A549 (cell line): Measurements from ENCODE around the gene DDX4. TPM values are rescaled to one million over a fixed set of nuclear protein-coding genes. Genes with fewer than 3 reads are reported as not detected.
A peak's percentile ranks its signal among the peaks of the same experiment; 100 is the strongest.
"Not testable (repeated sequence)": the region's sequence is repeated elsewhere in the genome, so short reads cannot be mapped to it uniquely, and the experiment has no call there.

Source experiments
- ATAC-seq, 2 experiments: fragments of 200-7000 bp in 1 of 2; fragments of >200 bp in 1 of 2; cut with Nextera tagmentation in 1 of 2; cut with Tn5 transposase in 1 of 2; 3 replicates each; pipeline versions ENCODE4 v1.8.0 to v1.9.1; 2018 to 2020; ENCODE audit warnings: mild to moderate bottlenecking in 1 of 2, moderate library complexity in 1 of 2
- CTCF ChIA-PET: fragments of 300-600 bp; sonication (Branson Sonifier 250); formaldehyde crosslinking; extraction: SDS; loops from one replicate; lab custom pipeline; 2021; ENCODE audit warnings: antibody characterized with exemption, inconsistent platforms; lab: Yijun Ruan, JAX
- POLR2A ChIA-PET: fragments of 350-600 bp; formaldehyde crosslinking; extraction: SDS; loops from one replicate; lab custom pipeline; 2021; ENCODE audit warnings: antibody characterized with exemption, inconsistent platforms; lab: Yijun Ruan, JAX
- DNase-seq, 2 experiments: peaks; one replicate each; pipeline versions ENCODE4 v3.0.0 to v3.0.0-alpha.2; 2011 to 2016; ENCODE audit warnings: low read depth in 1 of 2, low spot score in 1 of 2
- FAIRE-seq: peaks from 2 replicates; lab custom pipeline; 2011; peaks lifted over from hg19 to GRCh38; lab: Jason Lieb, UNC
- H3K27ac ChIP-seq, 2 experiments: fragments of >200 bp; sonication (Bioruptor Twin); formaldehyde crosslinking; 3 replicates each; pipeline ENCODE4 v1.5.1; 2016 to 2017
- H3K4me1 ChIP-seq: fragments of >200 bp; sonication (Bioruptor Twin); formaldehyde crosslinking; 3 replicates; pipeline ENCODE4 v1.6.1; 2016
- H3K4me2 ChIP-seq: fragments of >200 bp; sonication (Bioruptor Twin); formaldehyde crosslinking; 3 replicates; pipeline ENCODE4 v1.6.1; 2016
- H3K4me3 ChIP-seq: fragments of >200 bp; sonication (Bioruptor Twin); formaldehyde crosslinking; 3 replicates; pipeline ENCODE4 v1.5.1; 2016
- H3K9me3 ChIP-seq: fragments of >200 bp; sonication (Bioruptor Twin); formaldehyde crosslinking; 3 replicates; pipeline ENCODE4 v1.6.1; 2016
- EHMT2 ChIP-seq: fragments of 200-600 bp; sonication (generic); IDR thresholded peaks from 2 replicates; pipeline ENCODE4 v1.6.1; 2016; ENCODE audit warnings: antibody characterized with exemption, low read depth, mild to moderate bottlenecking, moderate library complexity
- FOSL2 ChIP-seq, 2 experiments: fragments of 450-650 bp in 1 of 2; fragments of >200 bp in 1 of 2; sonication (Bioruptor Twin) in 1 of 2; formaldehyde crosslinking; IDR thresholded peaks; 2 replicates each; pipeline versions ENCODE4 v1.5.0 to v1.6.1; 2016 to 2020; ENCODE audit warnings: mild to moderate bottlenecking in 1 of 2, moderate library complexity in 1 of 2
- HOXA7 ChIP-seq: fragments of 250-450 bp; sonication (Bioruptor Pico); IDR thresholded peaks from 2 replicates; pipeline ENCODE4 v1.5.0; 2020; ENCODE audit warnings: mild to moderate bottlenecking, moderate library complexity
- HOXB13 ChIP-seq: fragments of 250-450 bp; sonication (Bioruptor Pico); IDR thresholded peaks from 2 replicates; pipeline ENCODE4 v1.5.0; 2020; ENCODE audit warnings: low read depth, mild to moderate bottlenecking, moderate library complexity
- KDM5A ChIP-seq: fragments of 200-600 bp; sonication (generic); IDR thresholded peaks from 2 replicates; pipeline ENCODE4 v1.6.1; 2016; ENCODE audit warnings: antibody characterized with exemption, mild to moderate bottlenecking
- MAFK ChIP-seq: fragments of 450-650 bp; IDR thresholded peaks from 2 replicates; pipeline ENCODE4 v1.6.1; 2014; ENCODE audit not compliant: partially characterized antibody
- SMC3 ChIP-seq: fragments of >200 bp; sonication (Bioruptor Twin); formaldehyde crosslinking; IDR thresholded peaks from 3 replicates; pipeline ENCODE4 v1.6.1; 2018; ENCODE audit warnings: inconsistent platforms
- TFCP2L1 ChIP-seq: fragments of 250-450 bp; sonication (Bioruptor Pico); IDR thresholded peaks from 2 replicates; pipeline ENCODE4 v1.5.0; 2021; ENCODE audit warnings: mild to moderate bottlenecking
- ZSCAN20 ChIP-seq: fragments of 250-450 bp; sonication (Bioruptor Pico); IDR thresholded peaks from 2 replicates; pipeline ENCODE4 v1.8.0; 2022; ENCODE audit warnings: mild to moderate bottlenecking, moderate library complexity
- WGBS: methylation state at CpG from one replicate; pipeline ENCODE4 v1.1.6; 2017; ENCODE audit errors: missing lambda C conversion rate; 5-methylcytosine and 5-hydroxymethylcytosine counted together
- polyA plus RNA-seq, 4 experiments: library from polyadenylated mRNA; depleted of rRNA in 3 of 4; stranded (reverse); fragments of >200 nt; fragmentation: RNase III in 1 of 4; extraction: RNeasy Plus Mini Kit Qiagen cat#74134 plus additional on column Dnase treatment in 1 of 4; gene quantifications; 2 replicates in 3 of 4; 3 replicates in 1 of 4; pipeline ENCODE4 v1.2.3, GENCODE V29; 2011 to 2017
- TF ChIP-seq, protein P1 (sequence below): fragments of 250-450 bp; sonication (Bioruptor Pico); IDR thresholded peaks from 2 replicates; pipeline ENCODE4 v1.5.0; 2020; ENCODE audit warnings: low read depth, mild to moderate bottlenecking, moderate library complexity
- TF ChIP-seq, protein P2 (sequence below): fragments of 450-650 bp; IDR thresholded peaks from 2 replicates; pipeline ENCODE4 v1.6.1; 2014; ENCODE audit warnings: antibody characterized with exemption

The DDX4 gene
- polyA plus RNA-seq, 2 of the 4 experiments (the other 2 are of a cell fraction): 0.09 TPM; not detected in 1

DNA sequence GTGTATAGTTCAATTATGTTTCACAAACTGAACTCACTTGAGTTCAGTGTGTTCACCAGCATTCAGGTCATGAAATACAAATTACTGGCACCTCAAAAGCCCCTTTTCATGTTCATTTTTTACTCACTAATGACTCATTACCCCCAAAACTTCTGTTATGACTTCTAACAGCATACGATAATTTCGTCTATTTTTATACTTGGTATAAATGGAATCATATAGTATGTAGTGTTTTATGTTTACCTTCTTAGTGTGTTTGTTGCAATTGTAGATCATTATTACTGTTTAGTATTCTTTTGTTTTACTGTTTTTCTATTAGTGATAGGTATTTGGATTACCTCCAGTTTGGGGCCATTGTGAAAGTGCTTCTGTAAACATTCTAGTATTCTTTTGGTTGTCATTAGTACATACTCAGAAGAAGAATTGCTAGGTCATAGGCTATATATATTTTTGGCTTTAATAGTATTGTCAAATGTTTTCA is 33.4 kb downstream of the DDX4 start:
- CTCF ChIA-PET: no interaction called here
- POLR2A ChIA-PET: no interaction called here
- no peak for FAIRE-seq
- Histone ChIP-seq H3K4me1 (peaks cover 10% of the 10 kb centered on the region), H3K27ac (no peak overlapping the region), H3K4me2 (no peak overlapping the region), H3K4me3 (no peak overlapping the region), H3K9me3 (no peaks in the 10 kb centered on the region)
- WGBS: 69% methylated on average over 2 of the region's 2 CpGs
- no peak for ATAC-seq
- DNase-seq: no peak
- TF ChIP-seq KDM5A (no peak), EHMT2 (no peak), ZSCAN20 (no peak), TFCP2L1 (CRISPR knock-in tag) (no peak)
- TF ChIP-seq, protein P1, sequence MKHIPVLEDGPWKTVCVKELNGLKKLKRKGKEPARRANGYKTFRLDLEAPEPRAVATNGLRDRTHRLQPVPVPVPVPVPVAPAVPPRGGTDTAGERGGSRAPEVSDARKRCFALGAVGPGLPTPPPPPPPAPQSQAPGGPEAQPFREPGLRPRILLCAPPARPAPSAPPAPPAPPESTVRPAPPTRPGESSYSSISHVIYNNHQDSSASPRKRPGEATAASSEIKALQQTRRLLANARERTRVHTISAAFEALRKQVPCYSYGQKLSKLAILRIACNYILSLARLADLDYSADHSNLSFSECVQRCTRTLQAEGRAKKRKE (CRISPR knock-in tag): no peak

DNA sequence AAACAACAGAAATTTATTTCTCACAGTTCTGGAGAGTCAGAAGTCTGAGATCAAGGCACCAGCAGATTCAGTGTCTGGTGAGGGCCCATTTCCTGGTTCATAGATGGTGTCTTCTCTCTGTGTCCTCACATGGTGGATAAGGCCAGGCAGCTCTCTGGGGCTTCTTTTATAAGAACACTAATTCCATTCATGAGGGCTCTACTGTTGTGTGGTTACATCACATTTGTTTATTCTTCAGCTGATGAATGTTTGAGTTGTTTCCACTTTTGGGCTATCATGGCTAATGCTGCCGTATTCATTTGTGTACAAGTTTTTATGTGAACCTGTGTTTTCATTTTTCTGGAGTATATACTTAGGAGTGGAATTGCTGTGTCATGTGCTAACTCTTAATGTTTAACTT is 35.2 kb downstream of the DDX4 start:
- no peaks in the 10 kb centered on the region for H3K9me3 ChIP-seq
- peak overlapping the region; percentile 41 for H3K4me2 ChIP-seq
- ChIA-PET POLR2A (no interaction called here), CTCF (interaction anchor here (1.0 kb wide), 1 partner anchor 1932 kb away, joined by 3 read pairs; no protein-coding TSS in a partner anchor)
- H3K4me3 ChIP-seq: no peak overlapping the region
- FAIRE-seq (no peak), ATAC-seq (peak in 1 of 2 experiments; percentile 44; a peak in 1 of 6 replicates)
- 0% methylated on average over 1 of the region's 1 CpG for WGBS
- TF ChIP-seq KDM5A (no peak), MAFK (peak; percentile 8), HOXB13 (CRISPR knock-in tag) (no peak)
- TF ChIP-seq, protein P1 (CRISPR knock-in tag): no peak
- TF ChIP-seq, all 56 proteins: peak for 1
- DNase-seq: peak in 1 of 2 experiments; percentile 50
- peak overlapping the region; percentile 31 to 42; a peak in 4 of 6 replicates for H3K27ac ChIP-seq
- peaks cover 10% of the 10 kb centered on the region for H3K4me1 ChIP-seq

DNA sequence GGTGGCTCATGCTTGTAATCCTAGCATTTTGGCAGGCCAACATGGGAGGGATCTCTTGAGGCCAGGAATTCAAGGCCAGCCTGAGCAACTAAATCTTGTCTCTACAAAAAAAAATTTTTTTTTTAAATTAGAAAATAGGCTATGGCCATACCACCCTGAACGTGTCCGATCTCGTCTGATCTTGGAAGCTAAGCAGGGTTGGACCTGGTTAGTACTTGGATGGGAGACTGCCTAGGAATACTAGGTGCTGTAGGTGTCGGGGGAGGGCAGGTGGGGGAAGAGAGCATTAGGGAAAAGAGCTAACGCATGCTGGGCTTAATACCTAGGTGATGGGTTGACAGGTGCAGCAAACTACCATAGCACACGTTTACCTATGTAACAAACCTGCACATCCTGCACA is 39.5 kb downstream of the DDX4 start:
- Histone ChIP-seq H3K4me2 (no peak overlapping the region), H3K9me3 (no peaks in the 10 kb centered on the region), H3K4me1 (peaks cover 10% of the 10 kb centered on the region), H3K4me3 (no peak overlapping the region), H3K27ac (no peak overlapping the region)
- FAIRE-seq: no peak
- POLR2A ChIA-PET: no interaction called here
- TF ChIP-seq, protein P2, sequence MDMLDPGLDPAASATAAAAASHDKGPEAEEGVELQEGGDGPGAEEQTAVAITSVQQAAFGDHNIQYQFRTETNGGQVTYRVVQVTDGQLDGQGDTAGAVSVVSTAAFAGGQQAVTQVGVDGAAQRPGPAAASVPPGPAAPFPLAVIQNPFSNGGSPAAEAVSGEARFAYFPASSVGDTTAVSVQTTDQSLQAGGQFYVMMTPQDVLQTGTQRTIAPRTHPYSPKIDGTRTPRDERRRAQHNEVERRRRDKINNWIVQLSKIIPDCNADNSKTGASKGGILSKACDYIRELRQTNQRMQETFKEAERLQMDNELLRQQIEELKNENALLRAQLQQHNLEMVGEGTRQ: no peak
- TF ChIP-seq HOXA7: no peak
- no peak for TF ChIP-seq SMC3
- ATAC-seq: no peak
- WGBS: 92% methylated on average over 6 of the region's 6 CpGs
- CTCF ChIA-PET: no interaction called here
- no peak for DNase-seq

DNA sequence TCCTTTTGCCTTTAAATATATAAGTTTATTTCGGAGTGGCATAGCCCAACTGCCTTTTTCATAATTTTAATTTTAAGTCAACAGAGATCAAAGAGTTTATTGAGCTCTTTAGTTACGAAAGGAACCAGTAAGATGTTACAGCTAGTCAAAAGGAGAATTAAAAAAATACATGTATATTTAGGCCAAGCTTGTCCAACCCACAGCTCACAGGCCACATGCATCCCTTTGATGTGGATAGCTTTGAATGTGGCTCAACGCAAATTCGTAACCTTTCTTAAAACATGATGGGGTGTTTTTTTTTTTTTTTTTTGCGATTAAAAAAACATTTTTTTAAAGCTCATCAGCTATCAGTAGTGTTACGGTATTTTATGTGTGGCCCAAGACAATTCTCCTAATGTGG is 63.1 kb downstream of the DDX4 start:
- POLR2A ChIA-PET: no interaction called here

DNA sequence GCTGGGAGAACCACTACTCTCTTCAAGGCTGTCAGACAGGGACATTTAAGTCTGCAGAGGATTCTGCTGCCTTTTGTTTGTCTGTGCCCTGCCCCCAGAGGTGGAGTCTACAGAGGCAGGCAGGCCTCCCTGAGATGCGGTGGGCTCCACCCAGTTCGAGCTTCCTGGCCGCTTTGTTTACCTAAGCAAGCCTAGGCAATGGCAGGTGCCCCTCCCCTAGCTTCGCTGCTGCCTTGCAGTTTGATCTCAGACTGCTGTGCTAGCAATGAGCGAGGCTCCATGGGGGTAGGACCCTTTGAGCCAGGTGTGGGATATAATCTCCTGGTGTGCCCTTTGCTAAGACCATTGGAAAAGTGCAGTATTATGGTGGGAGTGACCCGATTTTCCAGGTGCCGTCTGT is 71.0 kb downstream of the DDX4 start:
- H3K27ac ChIP-seq, H3K4me1 ChIP-seq, POLR2A ChIA-PET, ATAC-seq, H3K4me3 ChIP-seq, H3K9me3 ChIP-seq, FAIRE-seq, DNase-seq, CTCF ChIA-PET: not testable (repeated sequence)
- peak overlapping the region; percentile 17; the same call in 1 of the 3 replicates for H3K4me2 ChIP-seq
- 45% methylated on average over 2 of the region's 7 CpGs for WGBS

More for the DNA sequence above, 63.1 kb downstream of the DDX4 start:
- TF ChIP-seq, protein P2: no peak
- TF ChIP-seq FOSL2 (IDR thresholded peaks at IDR 0.05): no peak
- no peak for TF ChIP-seq FOSL2 (CRISPR knock-in tag; IDR thresholded peaks at IDR 0.05)
- TF ChIP-seq ZSCAN20: no peak
- FAIRE-seq: no peak
- 94% methylated on average over 6 of the region's 6 CpGs for WGBS
- H3K4me3 ChIP-seq: no peak overlapping the region
- H3K27ac ChIP-seq: no peak overlapping the region
- DNase-seq: no peak
- no peak for ATAC-seq
- H3K9me3 ChIP-seq: no peaks in the 10 kb centered on the region
- H3K4me1 ChIP-seq: no peaks in the 10 kb centered on the region
- H3K4me2 ChIP-seq: no peak overlapping the region
- CTCF ChIA-PET: interaction anchor here (0.7 kb wide), 1 partner anchor 55 kb away, joined by 3 read pairs; no protein-coding TSS in a partner anchor

DNA sequence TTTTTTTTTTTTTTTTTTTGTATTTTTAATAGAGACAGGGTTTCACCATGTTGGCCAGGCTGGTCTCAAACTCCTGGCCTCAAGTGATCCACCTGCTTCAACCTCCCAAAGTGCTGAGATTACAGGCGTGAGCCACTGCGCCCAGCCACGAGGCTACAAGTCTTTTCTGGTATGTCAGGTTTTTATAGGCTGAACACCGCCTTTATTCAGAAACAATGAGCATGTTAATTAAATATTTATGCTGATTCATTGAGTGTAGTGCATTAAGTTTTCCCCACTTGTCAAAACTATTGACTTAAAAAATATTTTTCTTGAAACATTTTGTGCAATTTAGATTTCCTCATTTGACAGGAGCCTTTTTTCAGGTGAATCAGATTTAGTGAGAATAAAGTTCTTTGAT is 78.1 kb downstream of the DDX4 start:
- WGBS: 93% methylated on average over 4 of the region's 4 CpGs
- H3K4me3 ChIP-seq, ATAC-seq, DNase-seq, FAIRE-seq, CTCF ChIA-PET, H3K9me3 ChIP-seq: not testable (repeated sequence)
- H3K4me1 ChIP-seq: peaks cover 23% of the 10 kb centered on the region
- POLR2A ChIA-PET: interaction anchor here (0.6 kb wide), 1 partner anchor 186 kb away, joined by 3 read pairs; no protein-coding TSS in a partner anchor
- H3K27ac ChIP-seq: peak overlapping the region in 1 of 2 experiments; percentile 33; a peak in 1 of 6 replicates
- peak overlapping the region; percentile 46 for H3K4me2 ChIP-seq
